Bladder microvascular endothelial cell (primary cell): ENCODE measurements around the gene IGSF5. TPM values are rescaled to one million over a fixed set of nuclear protein-coding genes. Genes with fewer than 3 reads are reported as not detected.

Source experiments
- total RNA-seq: library from RNA; depleted of rRNA; stranded (reverse); fragments of >200 nt; gene quantifications from 2 replicates; pipeline ENCODE4 v1.2.3, GENCODE V29; 2014

The IGSF5 gene
- not detected in 2 replicates for total RNA-seq

GRCh38 chr21:39744883-39745282, at the start of gene IGSF5:
Gene IGSF5 (plus strand): TSS chr21:39745183. CDS start chr21:39745510, 327 bp downstream.

Other genes with a start within 250 kb of the IGSF5 start
- gene B3GALT5, start 132.2 kb upstream of the IGSF5 start, total RNA-seq: under 0.01 and 0.06 TPM in 2 replicates
- not detected in 2 replicates for gene PCP4, start 122.3 kb downstream of the IGSF5 start, total RNA-seq